ENCODE measurements around the gene RHBDD1.

Gene RHBDD1

DNA sequence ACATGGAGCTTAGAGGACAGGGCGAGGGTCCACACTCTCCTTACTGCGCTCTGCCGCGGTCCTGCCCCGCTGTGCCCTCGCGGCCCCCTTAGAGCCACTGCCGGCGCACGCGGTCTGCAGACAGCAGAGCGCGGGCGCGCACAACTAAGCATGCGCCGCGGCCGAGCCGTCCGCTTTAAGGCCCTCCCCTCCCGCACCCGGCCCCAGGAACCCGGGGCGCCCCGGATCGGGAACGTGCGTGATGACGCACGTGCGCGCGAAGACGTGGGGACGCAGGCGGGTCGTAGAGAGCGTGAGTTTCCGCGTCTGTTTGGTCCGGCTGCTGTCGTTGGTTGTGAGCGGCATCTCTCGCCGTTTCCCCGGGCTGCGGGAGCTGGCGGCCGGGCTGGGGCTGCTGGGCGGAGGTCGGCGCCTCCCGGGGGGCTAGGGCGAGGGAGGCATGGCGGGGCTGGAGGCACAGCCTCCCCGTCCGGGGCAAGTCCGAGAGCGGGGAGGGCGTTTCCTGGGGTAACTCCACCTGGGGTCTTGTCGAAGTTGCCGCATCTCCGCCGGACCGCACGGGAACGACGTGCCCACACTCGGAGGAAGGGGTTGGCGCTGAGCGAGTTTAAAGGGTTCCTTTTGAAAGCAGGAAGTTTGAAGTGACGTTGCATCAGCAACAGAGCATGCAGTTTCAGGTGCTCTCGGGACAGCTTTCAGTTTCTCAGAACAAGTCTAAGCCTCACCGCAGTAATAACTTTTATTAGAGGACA lies at the start of gene RHBDD1:
RHBDD1 (plus strand) TSS at position 259 of the 752 bp plus-strand sequence. CDS start 28,640 bp downstream, outside the sequence.
- DNase-seq (ENCODE audit: low read depth in 2 of 2): peak; percentile 87 to 89

- DNase-seq (ENCODE audit: low read depth in 2 of 2): no peak
Measured at GRCh38 chr2:226788064-226788463, 47.8 kb upstream of the RHBDD1 start.

DNA sequence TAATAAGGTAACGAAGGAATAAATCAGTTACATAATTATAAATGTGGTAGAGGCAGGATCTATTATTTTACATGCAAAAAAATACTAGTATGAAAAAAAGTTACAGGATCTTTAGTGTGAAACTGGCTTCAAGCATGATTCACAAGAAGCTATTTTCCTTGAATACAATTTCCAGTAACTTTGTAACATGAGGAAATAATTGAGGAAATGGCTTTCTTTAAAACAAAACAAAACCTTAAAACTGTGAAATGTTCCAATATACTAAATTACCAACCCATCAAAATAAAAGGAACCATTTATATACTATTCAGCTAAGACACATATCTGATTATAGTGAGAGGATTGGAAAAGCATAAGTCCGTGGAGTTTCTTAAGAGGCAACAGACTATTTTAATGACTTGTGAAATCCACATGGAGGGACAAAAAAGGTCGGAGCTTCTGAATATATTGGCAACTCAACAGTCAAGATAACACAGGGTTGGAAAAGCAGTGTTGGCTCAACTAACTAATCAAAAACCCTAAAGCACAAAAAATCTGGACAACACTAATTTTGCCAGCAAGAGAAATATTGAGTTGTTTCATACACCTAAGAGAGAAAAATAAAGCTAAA lies 46.9 kb upstream of the RHBDD1 start:
- DNase-seq (ENCODE audit: low read depth in 2 of 2): no peak

DNA sequence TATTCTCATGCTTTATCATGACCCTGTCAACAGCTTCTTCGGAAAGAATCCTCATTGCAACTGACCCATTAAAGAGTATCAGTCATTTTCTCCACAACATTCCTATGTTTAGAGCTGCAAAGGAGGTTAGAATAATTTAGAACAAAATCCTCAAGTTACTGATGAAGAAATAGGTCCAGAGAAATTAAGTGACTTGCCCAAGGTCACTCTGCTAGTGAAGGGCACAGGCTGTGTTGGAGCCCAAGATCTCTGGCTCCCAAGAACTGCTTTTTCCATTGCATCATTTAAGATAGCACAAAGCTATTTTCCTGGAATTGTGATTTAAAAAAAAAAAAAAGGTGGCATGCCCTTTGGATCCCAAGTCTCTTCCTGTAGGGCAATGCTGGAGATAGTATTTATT lies 45.8 kb upstream of the RHBDD1 start:
- DNase-seq (ENCODE audit: low read depth in 2 of 2): no peak

- no peak for DNase-seq (ENCODE audit: low read depth in 2 of 2)
Measured at GRCh38 chr2:226790431-226790830, 45.4 kb upstream of the RHBDD1 start.

DNA sequence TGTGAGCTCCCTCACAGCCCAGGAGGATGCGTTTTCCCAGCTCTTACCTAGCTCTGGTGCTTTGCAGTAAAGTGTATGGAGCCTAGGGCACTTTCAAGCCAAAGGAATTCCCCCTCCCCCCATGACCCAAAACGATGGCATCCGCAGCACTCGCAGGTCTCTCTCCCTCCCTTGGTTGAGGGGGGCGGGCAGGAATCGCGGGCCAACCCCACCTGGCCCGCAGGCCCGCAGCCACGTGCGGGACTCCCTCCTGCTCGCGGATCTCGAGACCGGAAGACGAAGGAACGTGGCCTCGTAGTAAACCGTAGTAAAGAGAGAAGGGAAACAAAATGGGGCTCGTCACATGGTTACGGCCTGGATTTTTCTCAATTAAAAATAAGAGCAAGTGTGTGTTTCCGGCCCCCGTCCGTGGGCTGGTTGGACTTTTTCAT lies 44.8 kb upstream of the RHBDD1 start:
- peak in 1 of 2 donors; percentile 49 for DNase-seq (ENCODE audit: low read depth in 2 of 2)

GRCh38 chr2:226791487-226792081 lies 44.3 kb upstream of the RHBDD1 start:
- peak; percentile 83 to 84 for DNase-seq (ENCODE audit: low read depth in 2 of 2)

DNA sequence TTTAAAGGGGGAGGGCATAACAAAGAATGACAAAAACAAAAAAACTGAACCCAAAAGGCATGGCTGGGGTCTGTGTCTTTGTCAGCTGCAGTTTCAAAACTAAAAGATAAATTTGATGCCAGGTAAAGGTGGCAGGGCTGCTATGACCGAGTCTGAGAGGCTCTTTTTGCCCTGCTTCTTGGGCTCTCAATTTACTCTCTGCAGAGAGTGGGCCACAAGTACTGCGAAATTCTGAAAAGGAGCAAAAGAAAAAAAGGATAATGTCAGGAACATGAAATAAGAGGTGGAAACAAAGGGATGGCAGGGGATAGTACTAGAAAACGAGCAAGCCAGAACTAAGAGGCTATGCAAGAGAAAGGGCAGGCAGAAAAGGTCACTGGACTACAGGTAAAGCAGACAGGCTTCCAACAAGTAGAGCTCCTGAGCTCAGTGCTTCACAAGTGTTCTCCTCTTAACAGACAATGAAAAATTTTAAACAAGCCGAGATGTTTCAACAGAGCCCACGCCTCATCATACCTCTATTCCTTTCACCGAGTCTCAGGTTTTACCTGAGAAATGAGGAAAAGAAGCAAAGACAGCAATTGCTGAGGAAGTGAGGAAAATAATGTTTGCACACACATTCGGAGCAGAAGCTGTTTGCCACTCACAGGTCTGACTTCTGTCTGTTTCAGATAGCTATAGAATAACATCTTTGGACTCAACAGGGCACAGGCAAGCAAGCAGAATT lies 43.5 kb upstream of the RHBDD1 start:
- DNase-seq (ENCODE audit: low read depth in 2 of 2): no peak

- DNase-seq (ENCODE audit: low read depth in 2 of 2): no peak
Measured at GRCh38 chr2:226793646-226794045, 42.2 kb upstream of the RHBDD1 start.

- DNase-seq (ENCODE audit: low read depth in 2 of 2): no peak
Measured at GRCh38 chr2:226794196-226794661, 41.6 kb upstream of the RHBDD1 start.

DNA sequence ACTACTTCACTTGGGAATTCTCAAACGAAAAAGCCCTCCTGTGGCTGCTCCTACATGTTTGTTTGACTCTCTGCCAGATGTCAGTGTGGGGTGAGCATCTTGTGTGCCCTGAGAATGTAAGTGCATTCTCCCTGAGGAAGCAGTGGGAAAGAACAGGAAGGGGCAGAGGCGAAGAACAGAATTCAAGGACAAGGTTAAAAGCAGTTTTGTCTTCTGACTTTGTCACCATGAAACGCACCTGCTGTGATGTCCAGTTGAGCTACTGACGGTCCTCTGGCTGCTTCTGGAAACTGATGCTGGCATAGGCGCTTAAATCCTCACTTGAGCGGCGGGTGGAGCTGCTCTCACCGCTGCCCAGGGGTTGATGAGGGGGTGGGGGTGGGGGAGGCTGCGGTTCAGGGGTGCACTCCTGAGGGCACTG lies 41.1 kb upstream of the RHBDD1 start:
- DNase-seq (ENCODE audit: low read depth in 2 of 2): no peak

GRCh38 chr2:226795281-226796011 lies 40.4 kb upstream of the RHBDD1 start:
- DNase-seq (ENCODE audit: low read depth in 2 of 2): no peak

DNA sequence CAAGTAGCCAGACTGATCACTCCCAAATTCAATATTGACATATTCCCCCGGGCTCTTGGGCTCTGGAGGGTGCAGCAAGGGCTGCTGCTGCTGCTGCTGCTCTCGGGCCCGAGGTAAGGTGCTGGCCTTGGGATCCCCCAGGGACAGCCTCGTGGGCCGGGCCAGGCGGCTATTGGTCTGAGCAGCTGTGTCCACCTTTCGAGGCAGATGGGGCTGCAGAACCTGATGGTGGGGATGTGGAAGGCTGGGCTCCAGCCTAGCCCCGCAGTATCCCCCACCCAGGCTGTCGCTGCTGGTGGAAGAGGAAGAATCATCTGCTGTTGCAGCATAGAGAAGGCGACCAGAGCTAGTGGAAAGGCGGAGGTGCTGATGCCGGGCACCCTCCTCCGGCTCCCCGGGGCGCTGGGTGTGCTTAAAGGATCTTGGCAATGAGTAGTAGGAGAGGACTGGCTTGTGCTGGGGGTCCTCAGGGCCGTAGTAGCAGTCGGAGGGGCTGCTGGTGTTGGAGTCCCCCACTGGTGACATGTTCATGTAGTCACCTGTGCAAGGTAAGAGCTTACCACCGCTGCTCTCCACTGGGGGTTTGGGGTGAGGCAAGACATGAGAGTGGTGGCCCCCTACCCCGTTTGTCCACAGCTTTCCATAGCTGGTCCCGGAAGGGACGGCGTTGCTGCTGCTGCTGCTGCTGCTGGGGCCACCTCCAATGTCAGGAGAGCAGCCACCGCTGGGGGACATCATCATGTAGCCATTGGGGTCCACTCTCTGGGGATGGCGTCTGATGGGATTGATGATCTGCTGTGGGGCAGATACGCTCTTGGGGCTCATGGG lies 39.6 kb upstream of the RHBDD1 start:
- no peak for DNase-seq (ENCODE audit: low read depth in 2 of 2)

DNA sequence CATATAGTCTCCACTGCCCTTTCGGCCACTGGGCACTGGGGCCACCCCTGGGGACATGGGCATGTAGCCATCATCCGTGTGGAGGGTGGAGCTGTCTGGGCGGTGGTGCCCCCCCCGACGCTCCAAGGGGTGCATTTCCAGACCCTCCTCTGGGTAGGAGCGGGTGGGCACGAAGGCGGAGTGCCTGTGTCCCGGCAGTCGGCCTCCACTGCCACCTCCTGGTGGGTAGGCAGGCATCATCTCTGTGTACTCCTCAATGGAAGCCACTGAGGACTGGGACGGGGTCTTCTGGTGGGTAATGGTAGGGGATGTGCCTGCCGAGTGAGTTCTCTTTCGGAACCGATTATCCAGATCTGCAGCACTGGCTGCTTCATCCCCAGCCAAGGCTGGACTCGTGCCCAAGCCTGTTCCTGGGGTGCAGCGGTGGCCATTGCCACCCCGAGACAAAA lies 39.0 kb upstream of the RHBDD1 start:
- no peak for DNase-seq (ENCODE audit: low read depth in 2 of 2)

GRCh38 chr2:226797289-226797988 lies 38.4 kb upstream of the RHBDD1 start:
- no peak for DNase-seq (ENCODE audit: low read depth in 2 of 2)

DNA sequence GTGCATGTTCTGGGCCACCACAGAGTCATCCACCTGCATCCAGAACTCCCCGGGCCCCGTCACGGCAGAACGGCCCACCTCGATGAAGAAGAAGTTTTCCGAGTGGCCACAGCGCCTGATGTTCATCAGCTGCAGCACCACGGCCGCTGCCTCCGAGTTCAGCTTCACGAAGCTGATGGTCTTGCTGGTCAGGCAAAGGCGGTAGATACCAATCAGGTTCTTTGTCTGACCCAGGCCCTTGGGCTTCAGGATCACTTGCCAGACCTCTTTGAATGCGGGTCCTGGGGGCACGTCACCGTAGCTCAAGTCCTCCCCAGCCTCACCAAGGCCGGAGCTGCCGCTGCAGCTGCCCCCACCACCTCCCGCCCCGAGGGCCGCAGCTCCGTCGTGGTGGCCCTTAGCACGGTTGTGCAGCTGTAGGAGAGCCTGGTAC lies 37.8 kb upstream of the RHBDD1 start:
- DNase-seq (ENCODE audit: low read depth in 2 of 2): no peak

DNA sequence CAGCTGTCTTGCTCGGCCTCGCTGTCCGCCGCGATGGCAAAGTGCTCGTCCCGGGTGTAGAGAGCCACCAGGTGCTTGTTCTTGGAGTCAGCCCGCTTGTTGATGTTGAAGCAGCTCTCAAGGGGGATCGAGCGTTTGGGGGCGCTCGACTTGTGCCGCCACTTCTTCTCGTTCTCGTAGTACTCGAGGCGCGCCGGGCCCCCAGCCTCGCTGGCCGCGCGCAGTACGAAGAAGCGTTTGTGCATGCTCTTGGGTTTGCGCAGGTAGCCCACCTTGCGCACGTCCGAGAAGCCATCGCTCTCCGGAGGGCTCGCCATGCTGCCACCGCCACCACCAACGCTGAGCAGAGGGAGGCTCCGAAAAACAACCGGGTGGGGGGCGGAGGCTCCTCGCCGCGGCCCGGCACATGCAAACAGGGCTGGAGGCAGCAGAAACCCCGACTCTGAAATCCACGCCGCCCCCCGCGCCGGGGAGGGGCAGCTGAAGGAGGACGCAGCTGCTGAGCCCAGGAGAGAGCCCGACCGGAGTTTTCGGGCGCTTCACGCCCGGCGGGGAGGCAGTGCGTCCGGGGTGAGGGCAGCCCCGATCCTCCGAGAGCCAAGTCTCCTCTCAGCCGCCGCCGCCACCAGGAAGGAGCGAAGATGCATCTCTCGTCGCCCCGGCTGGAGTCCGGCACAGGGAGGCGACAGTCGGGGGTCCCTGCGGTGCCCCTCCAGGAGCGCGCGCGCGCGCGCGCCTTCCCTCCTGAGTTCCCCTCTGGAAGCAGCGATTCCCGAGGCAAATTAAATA lies 37.2 kb upstream of the RHBDD1 start:
- no peak for DNase-seq (ENCODE audit: low read depth in 2 of 2)

DNA sequence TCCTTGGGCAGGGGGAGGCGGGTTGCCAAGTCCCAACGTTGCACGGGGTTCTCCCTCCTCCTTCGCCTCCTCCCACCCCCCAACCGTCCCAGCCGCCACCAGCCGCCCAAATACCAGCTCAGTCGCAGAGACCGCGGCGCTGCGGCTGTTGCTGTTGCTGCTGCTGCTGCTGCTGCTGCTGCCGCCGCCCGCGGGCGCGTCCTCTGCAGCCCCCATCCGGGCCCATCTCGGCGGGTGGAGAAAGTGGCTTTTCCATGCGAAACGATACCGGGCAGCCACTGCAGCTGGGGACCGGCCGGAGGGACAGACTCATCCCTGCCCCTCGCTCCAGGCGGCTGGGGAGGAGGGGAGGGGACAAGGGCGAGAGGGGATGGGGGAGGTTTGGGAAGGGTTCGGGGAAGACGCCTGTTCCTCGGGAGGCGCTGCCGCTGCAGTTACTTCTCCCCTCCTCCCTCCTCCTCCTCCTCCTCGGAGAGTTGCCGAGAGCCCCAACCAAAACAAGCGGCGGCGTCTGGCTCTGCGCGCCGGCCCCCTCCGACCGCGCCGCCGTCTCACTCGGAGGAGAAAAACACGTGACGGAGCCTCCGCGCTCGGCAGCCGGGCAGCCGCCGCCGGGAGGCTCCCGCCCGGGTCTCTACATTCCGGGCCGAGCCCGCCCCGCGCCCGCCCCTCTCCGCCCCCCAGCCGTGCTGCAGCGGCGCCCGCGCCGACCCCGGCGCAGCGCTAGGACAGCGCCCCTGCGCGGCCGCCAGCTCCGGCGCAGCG lies 36.5 kb upstream of the RHBDD1 start, which contains the start of gene IRS1:
IRS1 (minus strand) TSS at position 610 of the 765 bp plus-strand sequence. CDS start 1,082 bp downstream, outside the sequence.
- DNase-seq (ENCODE audit: low read depth in 2 of 2): peak in 1 of 2 donors; percentile 20

All from activated CD8-positive, alpha-beta memory T cell treated with anti-CD3 and anti-CD28 coated beads for 4 hours (primary cell).